GM21528 (cell line): ENCODE results near the gene IQCK.
"Not testable (repeated sequence)": the region's sequence is repeated elsewhere in the genome, so short reads cannot be mapped to it uniquely, and the experiment has no call there.

Experiments
- ATAC-seq: cut with Tn5 transposase; IDR thresholded peaks from one replicate; pipeline ENCODE4 v1.9.1; 2021; ENCODE audit warnings: mild to moderate bottlenecking, moderate library complexity; ENCODE audit not compliant: unreplicated experiment, low FRiP score

The IQCK gene

DNA sequence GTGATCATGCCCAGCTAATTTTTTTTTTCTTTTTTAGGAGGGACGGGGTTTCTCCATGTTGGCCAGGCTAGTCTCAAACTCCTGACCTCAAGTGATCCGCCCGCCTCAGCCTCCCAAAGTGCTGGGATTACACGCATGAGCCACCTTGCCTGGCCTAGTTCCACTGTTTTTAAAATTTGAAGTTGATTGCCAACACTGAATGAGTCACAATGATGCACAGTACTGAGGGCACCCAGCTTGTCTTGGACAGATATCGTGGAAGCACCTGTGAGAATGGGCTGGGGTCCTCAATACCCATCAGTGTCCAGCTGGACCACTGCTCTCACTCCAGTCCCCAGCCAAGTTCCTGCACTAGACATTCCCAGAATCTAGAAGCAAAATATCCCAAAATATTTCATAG lies 2.5 kb upstream of the IQCK start:
- no peak for ATAC-seq

DNA sequence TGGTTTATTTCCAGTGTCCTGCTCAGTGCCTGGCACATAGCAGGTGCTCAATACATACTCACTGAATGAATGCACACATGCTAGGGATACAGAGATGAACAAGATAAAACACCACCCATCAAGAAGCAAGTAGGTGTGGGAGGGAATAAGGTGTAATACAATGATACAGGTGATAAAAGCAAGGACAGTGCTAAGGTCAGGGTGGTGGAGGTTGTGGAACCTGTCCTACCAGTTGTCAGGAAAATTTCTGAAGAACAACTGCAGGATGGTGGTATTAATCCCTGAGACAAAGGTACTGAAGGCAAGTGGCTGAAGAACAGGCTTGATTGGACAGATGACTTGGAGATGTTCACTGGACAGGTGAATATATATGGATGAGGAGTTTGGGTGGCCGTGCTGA lies 1.9 kb upstream of the IQCK start:
- ATAC-seq = no peak

GRCh38 chr16:19716728-19717127 lies 1.3 kb upstream of the IQCK start:
- not testable (repeated sequence) for ATAC-seq

GRCh38 chr16:19717314-19717713 lies 757 bp upstream of the IQCK start:
- no peak for ATAC-seq

DNA sequence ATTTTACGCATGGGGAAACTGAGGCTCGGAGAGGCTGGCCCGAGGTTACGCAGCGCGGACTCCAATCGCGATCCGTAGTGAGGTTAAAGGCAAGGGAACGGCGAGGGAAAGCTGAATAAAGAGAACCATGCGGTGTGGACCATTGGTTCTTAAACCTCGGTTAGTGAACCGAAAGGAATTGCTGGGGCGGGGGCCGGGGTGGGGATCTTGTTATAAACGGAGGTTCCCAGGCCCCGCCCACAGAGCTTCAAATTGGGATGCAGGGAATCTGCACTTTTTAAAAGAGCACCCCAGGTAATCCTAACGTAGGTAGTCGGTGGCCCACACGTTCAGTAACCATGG lies 524 bp downstream of the IQCK start:
- ATAC-seq = peak; percentile 9

DNA sequence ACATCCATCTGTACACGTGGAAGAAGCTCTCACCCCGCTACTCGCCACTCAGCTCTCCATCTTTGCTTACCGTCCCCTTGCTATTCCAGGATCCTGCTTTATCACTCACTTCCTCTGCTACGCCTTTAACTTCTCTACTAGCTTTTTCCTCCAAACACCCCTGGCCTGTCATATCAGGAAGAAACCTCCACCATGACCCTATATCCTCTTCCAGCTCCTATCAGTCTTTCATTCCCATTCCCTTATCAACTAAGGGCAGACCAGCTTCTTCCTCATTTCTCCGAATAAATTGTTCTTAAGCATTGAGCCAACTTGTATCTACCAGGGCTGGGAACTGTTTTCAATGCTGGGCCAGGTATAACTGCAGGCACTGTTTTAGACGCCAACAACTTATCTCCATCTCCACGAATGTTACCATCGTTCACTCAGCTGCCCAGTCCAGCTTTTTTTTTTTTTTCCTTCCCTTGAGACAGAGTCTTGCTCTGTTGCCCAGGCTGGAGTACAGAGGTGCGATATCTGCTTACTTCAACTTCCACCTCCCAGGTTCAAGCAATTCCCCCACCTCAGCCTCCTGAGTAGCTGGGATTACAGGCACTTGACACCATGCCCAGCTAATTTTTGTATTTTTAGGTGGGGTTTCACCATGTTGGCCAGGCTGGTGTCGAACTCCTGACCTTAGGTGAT lies 4.3 kb downstream of the IQCK start:
- no peak for ATAC-seq

GRCh38 chr16:19722981-19723380 lies 4.9 kb downstream of the IQCK start:
- ATAC-seq = no peak

- ATAC-seq = no peak
Observed at GRCh38 chr16:19728636-19728965, 10.5 kb downstream of the IQCK start.

GRCh38 chr16:19733551-19733950 lies 15.5 kb downstream of the IQCK start:
- no peak for ATAC-seq

DNA sequence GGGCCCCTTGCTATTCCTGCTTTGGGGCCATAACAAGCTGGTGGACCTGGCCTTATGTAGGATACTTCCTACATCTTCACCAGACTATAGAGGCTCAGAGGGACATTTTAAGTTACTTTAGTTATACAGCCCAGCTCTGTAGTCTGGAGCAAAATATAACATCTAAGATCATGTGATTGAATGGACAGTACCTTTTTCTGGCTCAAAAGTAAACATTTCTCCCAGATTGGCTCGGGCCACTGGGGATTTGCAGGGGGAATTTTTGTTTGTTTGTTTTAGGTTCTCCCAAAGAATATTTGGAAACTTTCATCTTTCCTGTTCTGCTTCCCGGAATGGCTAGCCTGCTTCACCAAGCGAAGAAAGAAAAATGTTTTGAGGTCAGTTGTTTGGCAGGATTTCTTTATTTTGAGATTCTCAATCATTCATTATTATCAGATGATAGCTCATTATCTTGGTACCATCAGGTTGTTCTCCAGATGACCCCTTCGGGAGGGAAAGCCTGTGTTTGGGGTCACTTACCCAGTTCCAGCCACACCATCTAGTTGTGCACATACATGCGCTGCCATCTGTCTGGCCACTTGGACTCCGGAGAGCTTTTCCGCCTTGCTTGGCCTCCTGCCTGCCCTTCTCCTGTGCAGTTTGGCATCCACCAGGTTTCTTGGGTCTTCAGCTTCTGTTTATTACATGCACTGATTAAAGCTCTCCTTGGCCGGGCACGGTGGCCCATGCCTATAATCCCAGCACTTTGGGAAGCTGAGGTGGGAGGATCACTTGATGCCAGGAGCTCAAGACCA lies 17.2 kb downstream of the IQCK start:
- no peak for ATAC-seq

DNA sequence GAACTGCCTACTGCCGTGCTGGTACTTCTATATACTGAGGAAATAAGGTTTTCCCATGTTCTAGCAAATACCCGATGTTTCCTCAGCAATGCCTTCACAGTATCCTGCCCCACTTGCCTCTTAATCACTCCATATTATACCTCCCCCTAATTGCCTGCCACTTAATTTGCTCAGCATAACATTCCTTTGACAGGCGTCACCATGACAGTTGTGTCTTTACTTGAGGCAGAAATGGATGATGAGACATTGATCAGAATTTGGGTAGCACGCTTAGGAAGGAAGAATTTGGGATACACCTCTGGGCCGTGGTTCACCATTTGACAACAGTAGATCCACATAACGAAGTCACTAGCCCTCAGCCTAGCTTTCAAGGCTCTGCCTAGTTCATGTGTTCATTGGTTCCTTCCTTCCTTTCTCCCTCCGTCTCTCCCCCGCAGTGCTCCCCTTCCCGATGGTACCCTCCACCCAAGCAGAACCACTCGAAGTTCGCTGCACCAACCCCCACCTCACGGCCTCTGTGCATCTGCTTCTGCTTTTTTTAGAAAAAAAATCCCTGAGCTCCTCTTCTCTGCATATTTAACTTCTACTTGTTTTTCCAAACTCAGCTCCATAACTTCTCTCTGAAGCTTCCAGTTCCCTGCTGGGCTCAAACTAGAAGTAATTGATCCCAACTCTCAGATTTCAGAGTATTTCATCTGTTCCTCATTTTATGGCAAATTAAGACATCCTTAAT lies 19.4 kb downstream of the IQCK start:
- no peak for ATAC-seq

DNA sequence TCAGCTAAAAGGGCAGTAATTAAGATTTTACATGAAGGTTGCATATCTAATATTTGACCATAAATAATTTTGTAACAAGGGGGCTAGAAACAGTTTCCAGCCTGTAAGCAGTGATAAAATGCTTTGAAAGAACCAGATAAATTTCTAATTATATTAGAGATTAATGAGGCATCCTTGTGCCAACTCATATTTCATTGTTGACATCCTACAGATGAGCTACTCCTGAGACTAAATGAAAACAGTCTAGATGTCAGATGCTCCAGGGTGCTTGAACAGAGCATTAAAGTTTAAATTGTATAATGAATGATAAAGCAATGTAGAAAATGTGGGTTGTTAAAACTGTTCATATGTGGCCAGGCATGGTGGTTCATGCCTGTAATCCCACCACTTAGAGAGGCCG lies 23.3 kb downstream of the IQCK start:
- no peak for ATAC-seq

GRCh38 chr16:19743816-19744159 lies 25.7 kb downstream of the IQCK start:
- no peak for ATAC-seq

GRCh38 chr16:19744670-19745069 lies 26.6 kb downstream of the IQCK start:
- no peak for ATAC-seq

GRCh38 chr16:19745286-19746010 lies 27.4 kb downstream of the IQCK start:
- no peak for ATAC-seq

- no peak for ATAC-seq
Observed at GRCh38 chr16:19746561-19746960, 28.5 kb downstream of the IQCK start.

DNA sequence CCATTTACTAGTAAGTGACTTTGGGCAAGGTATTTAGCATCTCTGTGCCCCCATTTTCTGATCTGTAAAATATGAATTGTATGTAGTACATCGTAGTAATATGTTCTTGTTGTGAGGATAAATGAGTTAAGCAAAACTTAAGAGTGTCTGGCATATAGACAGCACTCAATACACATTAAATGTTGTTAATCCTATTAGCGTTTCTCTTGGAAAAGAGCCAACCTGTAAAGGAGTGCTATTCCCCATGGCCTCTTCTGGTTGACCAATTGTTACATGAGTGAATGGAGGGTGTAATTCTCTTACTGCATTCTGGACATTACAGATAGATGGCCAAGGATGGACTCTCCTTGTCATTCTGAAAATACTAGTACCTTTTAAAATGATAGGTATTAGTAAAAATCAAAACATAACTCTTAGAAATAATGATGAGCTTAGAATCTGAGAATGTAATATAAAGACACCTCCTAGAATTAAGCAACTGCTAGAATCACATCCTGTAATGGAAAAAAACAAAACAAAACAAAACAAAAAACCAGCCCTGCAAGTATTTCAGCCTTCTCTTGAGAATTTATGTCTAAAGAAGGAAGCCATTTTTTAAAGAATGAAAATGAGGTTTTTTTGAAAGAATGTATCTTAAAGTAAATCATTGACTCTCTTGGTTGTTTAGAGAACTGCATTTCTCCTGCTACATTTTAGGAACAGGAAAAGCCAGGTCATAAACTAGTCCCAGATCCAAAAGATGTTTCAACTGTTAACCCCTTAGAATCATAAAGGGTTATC lies 30.5 kb downstream of the IQCK start:
- no peak for ATAC-seq

DNA sequence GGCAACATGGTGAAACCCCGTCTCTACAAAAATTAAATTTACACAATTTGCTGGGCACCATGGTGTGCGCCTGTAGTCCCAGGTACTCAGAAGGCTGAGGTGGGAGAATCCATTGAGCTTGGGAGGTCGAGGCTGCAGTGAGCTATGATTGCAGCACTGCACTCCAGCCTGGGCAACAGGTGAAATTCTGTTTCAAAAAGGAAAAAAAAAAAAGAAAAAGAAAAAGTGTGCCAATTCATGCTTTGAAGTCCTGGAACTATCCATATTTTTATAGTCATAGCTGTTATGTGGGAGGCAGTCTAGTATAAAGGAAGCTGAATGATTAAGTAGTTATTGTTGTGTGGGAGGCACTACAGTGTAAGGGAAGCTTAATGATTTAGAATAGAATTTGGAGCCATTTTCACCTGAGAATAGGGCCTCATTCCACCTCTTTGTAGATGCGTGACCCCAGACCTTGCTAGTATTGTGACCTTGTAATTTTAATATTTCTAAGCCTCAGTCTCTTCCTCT lies 31.6 kb downstream of the IQCK start:
- ATAC-seq = no peak

GRCh38 chr16:19751478-19752385 lies 33.7 kb downstream of the IQCK start:
- ATAC-seq = no peak
